NCI-H2107 treated with DMSO at 0.1 percent for 48 hours (cell line): Measurements from ENCODE around the gene CLDN3.

ENCODE experiments used
- DNase-seq: peaks from one replicate; lab custom pipeline; 2025; ENCODE audit not compliant: unreplicated experiment; lab: John Stamatoyannopoulos, UW

Gene CLDN3

DNA sequence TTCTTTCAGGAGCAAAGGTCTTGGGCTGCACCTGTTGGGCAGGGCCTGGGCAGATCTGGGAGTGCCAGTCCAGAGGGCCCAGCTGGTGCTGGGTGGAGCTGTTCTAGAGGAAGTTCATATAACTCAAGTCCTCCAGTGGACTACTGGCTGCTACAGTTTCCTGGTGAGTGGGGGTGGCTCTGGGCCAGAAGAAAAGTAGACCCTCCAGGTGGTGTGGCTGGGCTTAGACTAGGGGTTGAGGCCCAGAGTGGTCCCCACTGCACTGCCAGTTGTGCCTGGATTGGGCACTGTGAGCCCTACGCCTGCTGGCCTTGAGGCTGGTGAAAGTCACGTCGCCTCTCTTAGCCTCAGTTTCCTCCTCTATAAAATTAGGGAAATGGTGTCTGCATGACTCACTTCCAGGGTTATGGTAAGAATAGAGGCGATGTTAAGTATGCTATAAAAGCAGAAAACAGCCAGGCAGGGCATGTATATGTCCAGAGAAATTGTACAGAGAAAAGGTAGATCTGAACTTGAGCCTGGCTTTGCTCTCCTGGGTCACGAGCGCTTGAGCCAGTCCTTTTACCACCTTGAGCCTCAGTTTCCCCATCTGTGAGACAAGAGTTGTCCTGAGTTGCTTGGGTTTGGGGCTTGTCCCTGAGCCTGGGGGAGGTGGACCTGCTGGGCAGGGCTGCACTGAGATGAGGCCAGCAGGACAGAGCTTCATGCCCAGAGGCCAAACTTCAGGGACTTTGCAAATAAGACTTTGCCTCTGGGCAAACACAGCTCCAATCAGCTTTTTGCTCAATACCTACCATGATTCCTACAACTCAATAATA, 3.8 kb upstream of the CLDN3 start:
- DNase-seq = no peak

DNA sequence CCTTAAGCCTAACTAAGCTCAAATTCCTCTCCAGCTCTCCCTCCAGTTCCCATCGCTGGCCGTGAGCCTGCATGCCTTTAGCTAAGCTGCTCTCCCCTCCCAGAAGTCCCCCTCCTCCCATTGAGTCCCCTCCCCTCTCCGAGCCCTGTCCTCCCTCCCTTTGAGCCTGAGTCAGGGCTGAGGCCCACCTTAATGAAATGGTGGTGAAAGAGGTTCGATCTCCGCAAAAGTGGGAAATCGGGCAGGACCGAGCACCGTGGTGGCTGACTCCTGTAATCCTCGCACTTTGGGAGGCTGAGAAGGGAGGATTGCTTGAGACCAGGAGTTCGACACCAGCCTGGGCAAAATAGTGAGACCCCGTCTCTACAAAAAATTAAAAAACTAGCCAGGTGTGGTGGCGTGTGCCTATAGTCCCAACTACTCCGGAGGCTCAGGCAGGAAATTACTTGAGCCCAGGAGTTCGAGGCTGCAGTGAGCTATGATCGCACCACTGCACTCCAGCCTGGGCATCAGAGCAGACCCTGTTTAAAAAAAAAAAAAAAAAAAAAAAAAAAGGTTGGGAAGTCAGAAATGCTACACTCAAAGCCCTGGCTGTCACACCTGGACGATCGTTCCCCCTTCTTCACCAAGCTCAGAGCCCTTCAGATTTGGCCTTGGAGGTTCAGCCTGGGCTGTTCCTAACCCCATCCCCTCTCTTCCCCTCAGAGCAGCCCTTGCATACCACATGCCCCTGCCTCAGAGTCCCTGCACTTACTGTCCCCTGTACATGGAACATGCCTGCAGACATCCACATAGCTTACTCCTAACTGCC, 995 bp upstream of the CLDN3 start:
- DNase-seq = no peak

DNA sequence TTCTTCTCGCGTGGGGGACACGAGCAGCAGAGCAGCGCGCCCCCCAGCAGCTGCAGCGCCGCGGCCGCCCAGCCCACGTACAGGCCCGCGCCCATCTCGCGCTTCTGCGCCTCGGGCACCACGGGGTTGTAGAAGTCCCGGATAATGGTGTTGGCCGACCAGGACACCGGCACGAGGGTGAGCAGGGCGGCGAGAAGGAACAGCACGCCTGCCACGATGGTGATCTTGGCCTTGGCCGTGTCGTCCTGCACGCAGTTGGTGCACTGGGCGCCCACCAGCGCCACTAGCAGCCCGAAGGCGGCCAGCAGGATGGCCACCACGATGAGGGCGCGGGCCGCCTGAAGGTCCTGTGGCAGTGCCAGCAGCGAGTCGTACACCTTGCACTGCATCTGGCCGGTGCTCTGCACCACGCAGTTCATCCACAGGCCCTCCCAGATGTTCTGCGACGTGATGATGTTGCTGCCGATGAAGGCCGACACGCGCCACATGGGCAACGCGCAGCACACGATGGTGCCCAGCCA, 529 bp downstream of the CLDN3 start:
- no peak for DNase-seq

DNA sequence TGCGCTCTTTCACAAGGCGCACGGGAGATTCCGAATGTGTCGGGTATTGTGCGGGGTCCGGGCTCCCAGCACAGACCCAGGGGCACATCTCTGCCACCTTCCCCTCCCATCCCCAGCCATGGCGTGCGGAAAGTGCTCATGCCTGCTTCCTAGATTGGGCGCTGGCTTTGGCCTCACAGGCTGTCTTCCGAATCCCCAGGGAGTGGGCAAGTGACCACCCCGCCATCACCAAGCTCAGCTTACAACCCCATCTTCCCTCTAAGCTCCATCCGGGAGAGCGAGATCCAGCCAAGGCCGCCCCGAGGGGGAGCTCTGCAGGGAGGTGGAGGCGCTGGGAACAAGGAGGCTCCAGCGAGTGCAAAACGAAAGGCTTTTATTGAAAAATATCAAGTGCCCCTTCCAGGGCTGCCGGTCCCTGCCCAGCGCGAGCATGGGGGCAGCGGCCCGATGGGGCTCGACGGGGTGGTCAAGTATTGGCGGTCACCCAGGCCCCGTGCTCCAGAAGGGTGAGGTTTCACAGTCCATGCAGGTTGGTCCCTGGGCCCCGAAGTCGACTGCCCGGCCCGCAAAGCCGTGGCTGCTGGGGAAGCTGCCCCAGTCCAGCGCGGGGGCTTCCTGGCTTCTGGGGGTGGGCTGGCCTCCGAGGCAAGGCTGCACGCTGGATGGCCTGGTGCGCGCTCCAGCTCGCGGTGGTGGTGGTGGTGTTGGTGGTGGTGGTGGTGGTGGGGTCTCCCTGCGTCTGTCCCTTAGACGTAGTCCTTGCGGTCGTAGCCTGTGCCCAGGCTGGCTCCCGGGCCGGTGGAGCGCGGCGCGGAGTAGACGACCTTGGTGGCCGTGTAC, 1.2 kb downstream of the CLDN3 start:
- no peak for DNase-seq

DNA sequence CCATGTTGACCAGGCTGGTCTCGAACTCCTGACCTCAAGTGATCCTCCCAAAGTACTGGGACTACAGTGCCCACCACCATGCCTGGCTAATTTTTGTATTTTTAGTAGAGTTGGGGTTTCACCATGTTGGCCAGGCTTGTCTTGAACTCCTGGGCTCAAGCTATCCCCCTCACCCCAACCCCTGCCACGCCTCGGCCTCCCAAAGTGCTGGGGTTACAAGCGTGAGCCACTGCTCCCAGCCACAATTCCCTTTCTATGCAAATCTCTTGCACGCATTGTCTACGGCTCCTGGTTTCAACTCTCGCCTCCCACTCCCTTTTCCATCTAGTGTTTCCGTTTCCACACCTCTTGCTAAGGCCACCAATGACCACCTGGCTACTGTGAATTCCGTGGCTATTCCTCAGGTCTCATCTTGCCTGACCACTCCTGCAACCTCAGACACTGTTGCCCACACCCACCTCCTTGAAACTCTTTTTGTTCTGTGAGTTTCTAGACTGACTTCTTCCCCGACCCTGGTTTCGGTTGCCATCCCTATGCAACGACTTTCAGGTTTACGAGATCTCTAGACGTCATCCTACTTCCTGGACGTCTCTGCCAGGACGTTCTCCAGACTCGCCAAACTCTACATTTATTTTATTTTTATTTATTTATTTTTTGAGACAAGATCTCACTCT, 3.4 kb downstream of the CLDN3 start:
- DNase-seq = no peak

DNA sequence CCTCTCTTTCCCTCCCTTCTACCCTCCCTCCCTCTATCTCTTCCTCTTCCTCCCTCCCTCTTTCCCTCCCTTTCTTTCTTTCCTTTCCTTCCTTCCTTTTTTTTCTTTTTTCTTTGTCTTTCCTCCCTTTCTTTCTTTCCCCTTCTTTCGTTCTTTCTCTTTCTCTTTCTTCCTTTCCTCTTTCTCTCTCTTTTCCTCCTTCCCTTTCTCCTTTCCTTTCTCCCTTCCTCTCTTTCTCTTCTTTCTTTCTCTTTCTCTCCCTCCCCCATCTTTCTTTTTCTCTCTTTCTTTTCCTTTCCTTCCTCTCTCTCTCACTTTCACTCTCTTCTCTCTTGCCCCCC, 7.4 kb downstream of the CLDN3 start:
- DNase-seq = no peak

DNA sequence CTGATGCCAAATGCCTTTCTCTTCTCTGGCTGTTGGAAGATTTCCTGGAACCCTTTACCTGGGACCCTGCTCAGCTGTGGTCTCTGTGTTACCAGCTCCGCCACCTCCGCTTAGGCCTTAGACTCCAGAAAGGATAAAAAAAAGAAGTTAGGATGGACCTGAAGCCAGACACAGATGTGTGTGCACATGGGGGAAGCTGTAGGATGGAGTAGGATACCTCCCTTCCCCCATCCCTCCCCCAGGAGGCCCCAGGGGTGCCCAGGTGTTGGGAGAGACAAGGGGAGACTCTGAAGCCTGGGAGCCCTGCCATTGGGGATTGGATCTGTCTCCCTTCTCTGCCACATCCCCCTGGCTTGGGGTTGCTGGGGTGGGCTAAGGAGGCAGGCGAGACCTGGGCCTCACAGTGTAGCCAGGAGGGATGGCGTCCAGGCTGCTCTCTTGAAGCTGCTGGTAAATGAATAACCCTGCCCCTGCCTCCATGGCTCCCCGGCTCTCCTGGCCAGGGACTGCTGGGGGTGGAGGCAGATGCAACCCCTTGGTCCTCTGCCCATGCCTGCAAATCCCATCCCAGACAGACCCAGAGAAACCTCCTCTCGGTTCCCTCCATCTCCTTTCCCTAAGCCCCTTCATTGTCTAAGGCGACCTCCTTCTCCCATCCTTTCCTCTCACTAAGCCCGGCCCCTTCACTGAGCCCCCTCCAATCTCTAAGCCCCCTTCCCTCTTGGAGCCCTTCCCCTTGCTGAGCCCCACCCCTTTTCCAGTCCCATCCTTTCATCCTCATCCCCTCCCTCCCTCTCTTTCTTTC, 8.0 kb downstream of the CLDN3 start:
- no peak for DNase-seq

DNA sequence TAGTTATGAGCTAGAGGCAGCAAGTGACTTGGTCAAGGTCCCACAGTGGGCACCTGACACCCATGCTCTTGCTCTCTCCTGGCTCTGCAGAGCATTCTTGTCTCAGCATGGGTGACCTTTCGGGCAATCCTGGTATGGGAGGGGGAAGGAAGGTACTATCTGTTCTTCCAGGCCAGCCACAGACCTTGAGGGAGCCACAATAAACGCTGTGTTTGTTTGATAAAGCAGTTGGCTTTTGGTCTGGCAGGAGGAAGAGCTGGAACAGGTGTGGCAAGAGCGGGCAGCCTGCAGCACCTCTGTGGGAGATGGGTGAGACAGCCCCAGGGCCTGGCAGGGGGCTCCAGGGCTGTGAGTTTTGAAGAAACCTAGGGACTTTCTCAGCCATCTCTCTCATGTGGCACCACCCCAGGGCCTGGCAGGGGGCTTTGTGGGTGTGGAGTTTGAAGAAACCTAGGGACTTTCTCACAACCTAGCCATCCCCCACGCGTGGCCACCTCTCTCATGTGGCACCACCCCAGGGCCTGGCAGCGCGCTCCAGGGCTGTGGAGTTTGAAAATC, 11.4 kb downstream of the CLDN3 start:
- DNase-seq = no peak

DNA sequence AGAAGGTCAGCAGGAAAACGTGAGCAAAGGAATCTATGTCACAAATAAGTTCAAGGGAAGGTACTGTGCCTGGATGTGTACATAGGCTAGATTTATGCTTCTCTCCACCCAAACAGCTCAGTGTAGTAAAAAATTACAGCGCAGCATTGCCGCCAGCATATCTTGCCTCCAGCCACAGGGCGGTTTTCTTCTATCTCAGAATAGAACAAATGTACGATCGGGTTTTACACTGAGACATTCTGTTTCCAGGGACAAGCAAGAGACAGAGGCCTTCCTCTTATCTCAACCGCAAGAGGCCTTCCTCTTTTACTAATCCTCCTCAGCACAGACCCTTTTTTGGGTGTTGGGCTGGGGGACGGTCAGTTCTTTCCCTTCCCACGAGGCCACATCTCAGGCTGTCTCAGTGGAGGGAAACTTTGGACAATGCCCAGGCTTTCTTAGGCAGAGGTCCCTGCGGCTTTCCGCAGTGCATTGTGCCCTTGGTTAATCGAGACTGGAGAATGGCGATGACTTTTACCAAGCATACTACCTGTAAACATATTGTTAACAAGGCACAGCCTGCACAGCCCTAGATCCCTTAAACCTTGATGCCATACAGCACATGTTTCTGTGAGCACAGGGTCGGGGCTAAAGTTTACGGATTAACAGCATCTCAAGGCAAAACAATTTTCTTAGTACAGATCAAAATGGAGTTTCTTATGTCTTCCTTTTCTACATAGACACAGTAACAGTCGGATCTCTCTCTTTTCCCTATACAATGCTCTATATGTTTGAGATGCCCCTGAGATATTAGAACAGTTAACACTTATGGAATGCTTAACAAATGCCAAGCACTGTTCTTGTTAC, 19.9 kb downstream of the CLDN3 start:
- DNase-seq = no peak

DNA sequence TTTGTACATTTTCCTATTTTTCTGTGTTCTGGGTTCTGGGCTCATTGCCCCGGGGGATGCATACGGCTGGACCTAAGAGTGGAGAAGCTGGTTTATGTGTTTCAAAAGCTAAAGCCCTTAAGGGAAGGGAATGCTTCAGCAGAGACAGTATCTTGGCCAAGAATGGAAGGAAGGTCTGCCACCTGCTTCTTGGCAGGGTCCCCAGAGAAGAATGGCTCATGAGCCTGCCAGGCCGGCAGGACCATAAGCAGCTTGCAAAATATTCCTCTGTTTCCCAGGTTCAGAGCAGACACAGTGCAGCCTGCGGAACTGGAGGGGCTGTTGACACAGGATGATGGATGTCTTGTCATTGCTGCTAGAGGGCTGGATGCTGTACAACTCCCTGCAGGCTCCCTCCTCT, 23.7 kb downstream of the CLDN3 start:
- DNase-seq = no peak

DNA sequence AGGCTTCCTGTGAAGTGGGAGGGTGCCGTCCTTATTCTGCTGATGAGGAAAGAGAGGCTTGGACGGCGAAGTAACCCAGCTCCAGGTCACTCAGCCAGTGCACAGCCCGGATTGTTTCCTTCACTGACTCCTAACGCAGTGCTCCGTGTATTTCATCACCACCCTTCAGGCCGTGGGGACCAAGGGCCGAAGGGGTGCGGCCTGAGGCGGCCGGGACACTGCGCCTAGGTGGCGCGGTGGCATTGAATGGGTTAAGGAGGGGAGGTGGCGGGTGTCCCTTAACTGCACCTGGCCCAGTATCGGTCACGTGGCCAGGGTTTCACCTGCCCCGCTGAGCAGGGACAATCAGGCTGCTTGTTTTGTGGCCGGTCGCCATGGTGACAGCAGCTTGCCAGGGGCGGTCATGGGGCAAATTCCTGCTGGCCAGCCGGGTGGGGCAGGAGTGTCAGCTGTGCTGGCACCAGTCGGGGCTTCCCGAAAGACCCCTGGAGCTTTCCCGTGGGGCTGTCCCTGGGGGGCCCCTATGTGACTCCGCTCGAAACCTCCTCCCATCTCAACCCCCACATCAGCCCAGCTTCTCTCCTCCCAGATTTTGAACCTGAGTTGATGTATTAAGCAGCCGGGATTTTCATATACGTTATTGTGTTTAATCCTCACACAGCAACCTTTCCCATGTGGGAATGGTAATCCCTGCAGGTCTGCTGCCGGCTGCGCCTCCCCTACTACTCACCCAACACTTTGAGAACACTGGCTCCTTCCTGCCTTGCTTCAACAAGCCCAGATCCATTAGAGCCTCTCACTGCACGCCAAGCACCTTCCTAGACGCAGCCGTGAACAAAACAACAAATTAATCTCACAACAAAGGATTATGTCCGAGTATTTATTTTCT, 27.1 kb downstream of the CLDN3 start:
- peak; percentile 98 for DNase-seq

DNA sequence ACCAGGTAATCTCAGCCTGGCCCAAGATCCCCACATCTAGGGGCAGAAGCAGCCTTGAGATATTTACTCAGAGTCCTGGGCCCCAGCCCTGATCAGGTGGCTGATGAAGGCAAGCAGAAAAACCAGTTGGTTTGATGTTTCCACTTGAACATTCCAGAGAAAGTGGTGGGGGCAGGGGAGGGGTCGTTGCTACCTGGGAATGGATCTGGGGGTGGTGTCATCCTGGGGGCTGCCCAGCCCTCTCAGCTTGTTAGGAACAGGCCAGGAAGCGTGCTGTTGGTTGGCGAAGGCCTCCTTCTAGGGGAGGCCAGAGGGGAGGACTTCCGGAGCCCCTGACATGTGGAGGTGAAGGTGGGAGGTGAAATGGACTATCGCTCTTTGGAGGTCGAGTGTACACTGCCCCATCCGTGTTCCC, 27.7 kb downstream of the CLDN3 start:
- peak; percentile 48 for DNase-seq

DNA sequence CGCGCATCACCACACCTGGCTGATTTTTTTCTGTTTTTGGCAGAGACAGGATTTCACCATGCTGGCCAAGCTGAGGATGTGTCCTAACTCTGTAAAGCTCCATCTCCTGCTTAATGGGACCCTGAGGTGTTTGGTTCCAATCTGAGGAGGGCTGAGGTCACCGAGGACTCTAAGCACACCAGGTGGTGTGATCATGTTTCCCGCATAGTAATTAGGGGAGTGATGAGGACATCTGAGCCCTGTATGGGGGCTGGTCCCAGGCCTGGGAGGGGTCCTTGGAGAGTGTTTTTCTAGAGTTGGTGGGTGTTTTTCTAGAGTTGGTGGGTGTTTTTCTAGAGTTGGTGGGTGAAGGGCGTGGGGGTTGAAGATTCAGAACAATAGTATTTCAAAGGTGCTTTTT, 28.5 kb downstream of the CLDN3 start:
- peak; percentile 94 for DNase-seq

DNA sequence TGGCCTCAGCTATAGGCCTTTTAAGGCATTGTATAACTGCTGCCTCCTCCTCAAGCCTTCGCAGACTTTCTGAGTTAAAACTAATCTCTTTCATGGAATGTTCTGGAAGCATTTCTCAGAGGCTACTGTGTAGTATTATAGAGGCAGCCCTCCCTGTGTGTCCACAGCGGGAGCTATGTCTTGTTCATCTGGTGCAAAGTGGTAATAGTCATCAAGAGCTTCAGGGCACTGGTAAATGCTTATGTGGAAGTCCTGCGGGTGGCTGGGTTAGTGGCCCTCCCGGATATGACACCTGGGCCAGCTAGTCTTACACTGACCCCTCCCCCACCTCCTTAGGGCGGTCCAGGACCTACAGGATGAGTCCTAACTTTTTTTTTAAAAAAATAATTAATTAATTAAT, 29.3 kb downstream of the CLDN3 start:
- no peak for DNase-seq

DNA sequence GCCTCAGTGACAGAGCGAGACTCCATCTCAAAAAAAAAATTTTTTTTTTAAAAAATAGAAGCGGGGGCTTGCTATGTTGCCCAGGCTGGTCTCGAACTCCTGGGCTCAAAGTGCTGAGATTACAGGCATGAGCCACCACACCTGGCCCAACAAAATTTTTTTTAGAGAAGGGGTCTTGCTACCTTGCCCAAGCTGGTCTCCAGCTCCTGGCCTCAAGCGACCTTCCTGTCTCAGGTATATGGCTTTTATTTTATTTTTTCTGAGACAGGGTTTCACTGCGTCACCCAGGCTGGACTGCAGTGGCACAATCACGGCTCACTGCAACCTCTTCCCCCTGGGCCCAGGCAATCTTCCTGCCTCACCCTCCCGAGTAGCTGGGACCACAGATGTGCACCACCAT, 29.9 kb downstream of the CLDN3 start:
- DNase-seq = no peak

DNA sequence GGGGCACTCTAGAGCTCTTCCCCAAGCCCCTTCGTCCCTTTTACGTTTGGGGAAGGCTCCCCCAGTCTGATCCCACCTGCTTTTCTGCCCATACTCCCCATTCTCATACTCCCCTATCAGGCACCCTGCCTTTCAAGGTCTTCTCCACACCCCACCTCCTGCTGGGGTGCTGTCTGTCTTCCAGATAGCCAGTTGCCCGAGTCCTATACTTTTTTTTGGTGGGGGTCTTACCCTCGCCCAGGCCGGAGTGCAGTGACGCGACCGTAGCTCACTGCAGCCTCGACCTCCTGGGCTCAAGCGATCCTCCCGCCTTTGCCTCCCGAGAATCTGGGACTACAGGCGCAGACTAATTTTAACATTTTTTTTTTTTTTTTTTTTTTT, 30.7 kb downstream of the CLDN3 start:
- DNase-seq = no peak

DNA sequence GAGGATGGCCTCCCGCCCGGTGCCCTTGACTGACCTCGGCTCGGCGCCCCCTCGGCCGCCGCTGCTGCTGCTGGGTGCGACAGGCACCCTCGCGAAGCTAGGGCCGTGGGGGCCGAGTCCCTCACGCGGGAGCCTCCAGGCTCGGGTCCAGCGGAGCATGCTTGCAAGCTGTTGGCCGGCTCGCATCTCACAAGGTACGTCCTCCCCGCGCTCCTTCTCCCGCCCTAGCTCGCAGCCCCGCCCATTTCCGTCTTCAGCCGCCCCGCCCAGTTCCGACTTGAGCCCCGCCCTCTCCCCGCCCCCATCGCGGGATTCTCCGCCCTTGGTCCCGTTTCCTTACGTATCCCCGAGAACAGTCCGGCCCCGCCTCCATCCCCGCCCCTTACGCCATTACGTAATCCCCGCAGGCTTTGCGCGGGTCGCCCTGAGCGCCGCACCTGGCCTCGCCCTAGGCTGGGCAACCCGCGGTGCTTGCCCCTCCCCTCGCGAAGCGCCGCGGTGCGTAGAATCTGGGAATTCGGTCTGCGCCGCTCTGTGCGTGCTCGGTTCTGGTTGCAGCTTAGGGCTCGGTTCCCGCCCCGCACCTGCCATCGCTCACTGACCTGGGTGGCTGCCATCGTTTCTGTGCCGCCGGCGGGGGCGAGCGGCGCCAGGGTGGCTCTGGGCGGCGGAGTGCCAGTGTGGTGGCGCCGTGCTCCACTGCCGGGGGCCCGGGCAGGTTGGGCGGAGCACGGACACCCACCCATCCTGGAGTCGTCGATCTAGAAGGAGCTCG, 31.3 kb downstream of the CLDN3 start, which contains the start of gene ABHD11:
Gene ABHD11 (minus strand): TSS at position 191 of the 775 bp plus-strand sequence. CDS start 32 bp downstream, at position 159.
- DNase-seq = peak; percentile 99
